Activated naive CD4-positive, alpha-beta T cell (primary cell): ENCODE results near the gene CEP131.

ENCODE experiments used
- DNase-seq, 4 experiments: peaks; one replicate each; lab custom pipeline; 2025; lab: John Stamatoyannopoulos, UW

CEP131 gene

GRCh38 chr17:81187120-81187519, 35.6 kb downstream of the CEP131 start:
- DNase-seq = no peak

- DNase-seq = no peak
Measured at GRCh38 chr17:81186203-81186602, 36.6 kb downstream of the CEP131 start.

GRCh38 chr17:81184555-81184954, 38.2 kb downstream of the CEP131 start:
- no peak for DNase-seq

- no peak for DNase-seq
Measured at GRCh38 chr17:81183807-81184206, 39.0 kb downstream of the CEP131 start.

- no peak for DNase-seq
Measured at GRCh38 chr17:81183316-81183715, 39.4 kb downstream of the CEP131 start.

GRCh38 chr17:81182596-81182995, 40.2 kb downstream of the CEP131 start:
- DNase-seq = no peak

GRCh38 chr17:81181811-81182185, 41.0 kb downstream of the CEP131 start:
- DNase-seq = no peak

- DNase-seq = no peak
Measured at GRCh38 chr17:81180836-81181810, 41.6 kb downstream of the CEP131 start.

GRCh38 chr17:81179861-81180260, 42.9 kb downstream of the CEP131 start:
- no peak for DNase-seq

- DNase-seq = no peak
Measured at GRCh38 chr17:81179220-81179619, 43.5 kb downstream of the CEP131 start.

- DNase-seq = no peak
Measured at GRCh38 chr17:81178136-81179091, 44.4 kb downstream of the CEP131 start.

- DNase-seq = no peak
Measured at GRCh38 chr17:81176666-81177065, 46.1 kb downstream of the CEP131 start.

- no peak for DNase-seq
Measured at GRCh38 chr17:81173762-81174155, 49.0 kb downstream of the CEP131 start.

- DNase-seq = no peak
Measured at GRCh38 chr17:81173052-81173761, 49.6 kb downstream of the CEP131 start.

- no peak for DNase-seq
Measured at GRCh38 chr17:81171941-81172340, 50.8 kb downstream of the CEP131 start.

GRCh38 chr17:81170727-81171494, 51.9 kb downstream of the CEP131 start:
- DNase-seq = no peak

GRCh38 chr17:81169870-81170309, 52.9 kb downstream of the CEP131 start:
- no peak for DNase-seq

GRCh38 chr17:81167638-81168037, 55.1 kb downstream of the CEP131 start:
- DNase-seq = no peak

- no peak for DNase-seq
Measured at GRCh38 chr17:81167194-81167524, 55.6 kb downstream of the CEP131 start.

GRCh38 chr17:81166033-81166492, 56.7 kb downstream of the CEP131 start, which contains the start of gene AATK:
Gene AATK, minus strand, starts transcription at chr17:81166221. Its CDS starts 229 bp downstream, at chr17:81165992.
- no peak for DNase-seq
